ENCODE results near the gene RASGRF1.

RASGRF1 gene

GRCh38 chr15:78950902-78951840 is 139.4 kb downstream of the RASGRF1 start:
- no peak for DNase-seq

- DNase-seq, result no peak
Observed at GRCh38 chr15:78950343-78950742, 140.2 kb downstream of the RASGRF1 start.

GRCh38 chr15:78949461-78949860 is 141.1 kb downstream of the RASGRF1 start:
- no peak for DNase-seq

GRCh38 chr15:78947506-78947905 is 143.1 kb downstream of the RASGRF1 start:
- no peak for DNase-seq

GRCh38 chr15:78946493-78946892 is 144.1 kb downstream of the RASGRF1 start:
- no peak for DNase-seq

GRCh38 chr15:78944669-78945407 is 145.7 kb downstream of the RASGRF1 start, which contains the start of gene CTSH:
CTSH (minus strand) TSS chr15:78945046; CDS start chr15:78944981, 65 bp downstream.
- peak; percentile 87 for DNase-seq

GRCh38 chr15:78944202-78944625 is 146.4 kb downstream of the RASGRF1 start:
- DNase-seq, result no peak

GRCh38 chr15:78943692-78944091 is 146.9 kb downstream of the RASGRF1 start:
- no peak for DNase-seq

- DNase-seq, result no peak
Observed at GRCh38 chr15:78942741-78943140, 147.8 kb downstream of the RASGRF1 start.

- DNase-seq, result peak; percentile 42
Observed at GRCh38 chr15:78938658-78939488, 151.7 kb downstream of the RASGRF1 start.

- no peak for DNase-seq
Observed at GRCh38 chr15:78937132-78937739, 153.3 kb downstream of the RASGRF1 start.

GRCh38 chr15:78934655-78935023 is 155.9 kb downstream of the RASGRF1 start:
- DNase-seq, result no peak

GRCh38 chr15:78933823-78934654 is 156.5 kb downstream of the RASGRF1 start:
- no peak for DNase-seq

- no peak for DNase-seq
Observed at GRCh38 chr15:78933187-78933822, 157.3 kb downstream of the RASGRF1 start.

GRCh38 chr15:78932258-78932808 is 158.2 kb downstream of the RASGRF1 start:
- no peak for DNase-seq

- DNase-seq, result no peak
Observed at GRCh38 chr15:78931439-78932257, 158.9 kb downstream of the RASGRF1 start.

GRCh38 chr15:78930577-78931388 is 159.8 kb downstream of the RASGRF1 start:
- DNase-seq, result no peak

- DNase-seq, result no peak
Observed at GRCh38 chr15:78929536-78930264, 160.9 kb downstream of the RASGRF1 start.

Data from CD4-positive, alpha-beta T cell treated with Interleukin-6 for 4 hours (primary cell).